OCI-LY3 (cell line): ENCODE data around the gene C3orf80.
A peak's percentile ranks its signal among the peaks of the same experiment; 100 is the strongest.

Experiments used
- EZH2phosphoT487 ChIP-seq: fragments of 200-600 bp; shearing (Covaris generic); IDR thresholded peaks from 2 replicates; pipeline ENCODE4 v1.6.1; 2018; ENCODE audit warnings: antibody characterized with exemption, mixed run types, low read depth
- TF ChIP-seq, protein P1 (sequence below): fragments of 200-600, 300-600 bp; sonication (generic); IDR thresholded peaks from 2 replicates; pipeline ENCODE4 v1.5.1; 2014; ENCODE audit warnings: antibody characterized with exemption, low read length, low read depth

DNA sequence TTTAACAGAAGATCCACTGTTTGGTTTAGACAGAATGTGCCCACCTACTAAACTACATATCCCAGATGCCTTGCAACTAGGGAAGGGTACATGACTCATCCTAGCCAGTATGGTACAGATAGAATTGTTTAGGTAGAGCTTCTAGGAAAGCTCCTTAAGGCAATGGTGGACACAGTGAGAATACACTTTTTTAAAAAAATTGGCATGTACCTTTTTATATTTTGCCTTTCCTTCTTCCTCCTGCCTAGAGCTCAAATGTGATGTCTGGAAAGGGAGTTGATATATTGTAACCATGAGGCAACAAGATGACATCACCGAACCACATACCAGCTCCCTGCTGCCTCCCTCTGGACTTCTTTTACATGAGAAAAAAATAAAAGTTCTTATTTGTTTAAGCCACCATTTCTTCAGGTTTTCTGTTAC, 14.4 kb upstream of the C3orf80 start:
- TF ChIP-seq, protein P1, sequence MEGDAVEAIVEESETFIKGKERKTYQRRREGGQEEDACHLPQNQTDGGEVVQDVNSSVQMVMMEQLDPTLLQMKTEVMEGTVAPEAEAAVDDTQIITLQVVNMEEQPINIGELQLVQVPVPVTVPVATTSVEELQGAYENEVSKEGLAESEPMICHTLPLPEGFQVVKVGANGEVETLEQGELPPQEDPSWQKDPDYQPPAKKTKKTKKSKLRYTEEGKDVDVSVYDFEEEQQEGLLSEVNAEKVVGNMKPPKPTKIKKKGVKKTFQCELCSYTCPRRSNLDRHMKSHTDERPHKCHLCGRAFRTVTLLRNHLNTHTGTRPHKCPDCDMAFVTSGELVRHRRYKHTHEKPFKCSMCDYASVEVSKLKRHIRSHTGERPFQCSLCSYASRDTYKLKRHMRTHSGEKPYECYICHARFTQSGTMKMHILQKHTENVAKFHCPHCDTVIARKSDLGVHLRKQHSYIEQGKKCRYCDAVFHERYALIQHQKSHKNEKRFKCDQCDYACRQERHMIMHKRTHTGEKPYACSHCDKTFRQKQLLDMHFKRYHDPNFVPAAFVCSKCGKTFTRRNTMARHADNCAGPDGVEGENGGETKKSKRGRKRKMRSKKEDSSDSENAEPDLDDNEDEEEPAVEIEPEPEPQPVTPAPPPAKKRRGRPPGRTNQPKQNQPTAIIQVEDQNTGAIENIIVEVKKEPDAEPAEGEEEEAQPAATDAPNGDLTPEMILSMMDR, result peak; percentile 43
- TF ChIP-seq EZH2phosphoT487, result no peak
